Stimulated activated CD8-positive, alpha-beta memory T cell treated with anti-CD3 and anti-CD28 coated beads, Interleukin-2, amount 100 ng/mL, for 1 hour (primary cell): ENCODE results near the gene ZNF414.
"Not testable (repeated sequence)": the region's sequence is repeated elsewhere in the genome, so short reads cannot be mapped to it uniquely, and the experiment has no call there.

Source experiments
- DNase-seq, 2 donors: peaks; one replicate each; pipeline ENCODE4 v3.0.0-alpha.2; 2020; ENCODE audit warnings: low read depth in 2 of 2

The ZNF414 gene

GRCh38 chr19:8517551-8518442 lies 3.8 kb upstream of the ZNF414 start:
- DNase-seq, result peak in 1 of 2 donors; percentile 34

- peak; percentile 20 for DNase-seq
These were observed 1.4 kb upstream of the ZNF414 start for GRCh38 chr19:8515317-8515716.

GRCh38 chr19:8514505-8515009 lies 590 bp upstream of the ZNF414 start:
- not testable (repeated sequence) for DNase-seq

- no peak for DNase-seq
These were observed 806 bp downstream of the ZNF414 start for GRCh38 chr19:8513036-8513686.

- no peak for DNase-seq
These were observed 1.6 kb downstream of the ZNF414 start for GRCh38 chr19:8512115-8512967.

- DNase-seq, result no peak
These were observed 2.3 kb downstream of the ZNF414 start for GRCh38 chr19:8511573-8512101.

GRCh38 chr19:8510589-8511115 lies 3.3 kb downstream of the ZNF414 start:
- no peak for DNase-seq

GRCh38 chr19:8506402-8506957 lies 7.5 kb downstream of the ZNF414 start:
- DNase-seq, result no peak

GRCh38 chr19:8505680-8506401 lies 8.1 kb downstream of the ZNF414 start:
- peak; percentile 37 to 42 for DNase-seq

- DNase-seq, result no peak
These were observed 9.0 kb downstream of the ZNF414 start for GRCh38 chr19:8504919-8505318.

- no peak for DNase-seq
These were observed 9.8 kb downstream of the ZNF414 start for GRCh38 chr19:8504171-8504570.

- DNase-seq, result no peak
These were observed 10.5 kb downstream of the ZNF414 start for GRCh38 chr19:8503510-8503909.

GRCh38 chr19:8501981-8502380 lies 12.0 kb downstream of the ZNF414 start:
- DNase-seq, result no peak

GRCh38 chr19:8501516-8501915 lies 12.5 kb downstream of the ZNF414 start:
- DNase-seq, result no peak

- DNase-seq, result no peak
These were observed 13.8 kb downstream of the ZNF414 start for GRCh38 chr19:8500158-8500557.

GRCh38 chr19:8499048-8499833 lies 14.7 kb downstream of the ZNF414 start:
- DNase-seq, result no peak

GRCh38 chr19:8498295-8498694 lies 15.7 kb downstream of the ZNF414 start:
- DNase-seq, result no peak

- DNase-seq, result no peak
These were observed 19.8 kb downstream of the ZNF414 start for GRCh38 chr19:8494158-8494557.

GRCh38 chr19:8491574-8491973 lies 22.4 kb downstream of the ZNF414 start:
- DNase-seq, result no peak

GRCh38 chr19:8490873-8491272 lies 23.1 kb downstream of the ZNF414 start:
- DNase-seq, result no peak
